HG02840 (cell line): Measurements from ENCODE around the gene MYRIP.

ENCODE experiments used
- ATAC-seq: cut with Tn5 transposase; IDR thresholded peaks from one replicate; pipeline ENCODE4 v1.9.1; 2021; ENCODE audit warnings: mild to moderate bottlenecking, moderate library complexity, moderate number of reproducible peaks; ENCODE audit not compliant: unreplicated experiment, low FRiP score

The MYRIP gene

GRCh38 chr3:39961230-39961629, 151.8 kb downstream of the MYRIP start:
- no peak for ATAC-seq

- ATAC-seq = no peak
Observed at GRCh38 chr3:39962581-39962980, 153.2 kb downstream of the MYRIP start.

GRCh38 chr3:39965461-39965860, 156.1 kb downstream of the MYRIP start:
- ATAC-seq = no peak

- no peak for ATAC-seq
Observed at GRCh38 chr3:39965997-39966396, 156.6 kb downstream of the MYRIP start.

GRCh38 chr3:39970982-39971381, 161.6 kb downstream of the MYRIP start:
- no peak for ATAC-seq

- ATAC-seq = no peak
Observed at GRCh38 chr3:39971559-39972031, 162.2 kb downstream of the MYRIP start.

- ATAC-seq = no peak
Observed at GRCh38 chr3:39972508-39972907, 163.1 kb downstream of the MYRIP start.

- ATAC-seq = no peak
Observed at GRCh38 chr3:39977058-39977794, 167.8 kb downstream of the MYRIP start.

GRCh38 chr3:39978308-39978707, 168.9 kb downstream of the MYRIP start:
- ATAC-seq = no peak

- no peak for ATAC-seq
Observed at GRCh38 chr3:39980058-39980457, 170.6 kb downstream of the MYRIP start.

GRCh38 chr3:39980781-39981180, 171.4 kb downstream of the MYRIP start:
- no peak for ATAC-seq

GRCh38 chr3:39981547-39982184, 172.3 kb downstream of the MYRIP start:
- no peak for ATAC-seq

- no peak for ATAC-seq
Observed at GRCh38 chr3:39982665-39983357, 173.4 kb downstream of the MYRIP start.

- no peak for ATAC-seq
Observed at GRCh38 chr3:39989746-39990145, 180.3 kb downstream of the MYRIP start.

- ATAC-seq = no peak
Observed at GRCh38 chr3:39990532-39990931, 181.1 kb downstream of the MYRIP start.

GRCh38 chr3:40008796-40009195, 199.4 kb downstream of the MYRIP start:
- no peak for ATAC-seq

GRCh38 chr3:40009991-40010390, 200.6 kb downstream of the MYRIP start:
- ATAC-seq = no peak

- no peak for ATAC-seq
Observed at GRCh38 chr3:40012381-40012780, 203.0 kb downstream of the MYRIP start.

- ATAC-seq = no peak
Observed at GRCh38 chr3:40016391-40016790, 207.0 kb downstream of the MYRIP start.

GRCh38 chr3:40018369-40018768, 209.0 kb downstream of the MYRIP start:
- ATAC-seq = no peak

- ATAC-seq = no peak
Observed at GRCh38 chr3:40019376-40019775, 210.0 kb downstream of the MYRIP start.
